Measurements from ENCODE around the gene MYH6. TPM values are rescaled to one million over a fixed set of nuclear protein-coding genes. Genes with fewer than 3 reads are reported as not detected.

The MYH6 gene
- total RNA-seq, 1 experiment from 2014 or later = 0.09 TPM

DNA sequence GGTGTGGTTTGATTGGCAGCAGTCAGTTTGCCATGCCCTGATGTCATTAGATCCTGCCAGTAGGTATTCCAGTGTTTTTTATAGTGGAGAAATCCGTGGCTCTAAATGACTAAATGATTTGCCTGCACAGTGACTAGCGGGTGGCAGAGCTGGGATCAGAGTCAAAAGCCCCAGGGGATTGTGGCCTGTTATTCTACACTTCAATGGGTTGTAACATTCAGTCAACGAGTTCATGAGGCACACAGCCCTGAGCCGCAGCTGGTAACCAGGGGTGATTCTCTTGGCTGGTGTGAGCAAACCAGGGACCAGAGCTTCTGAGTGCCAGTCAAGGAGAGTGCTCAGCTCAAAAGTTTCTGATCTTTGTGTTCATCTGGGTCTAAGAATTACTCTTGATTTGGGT lies 1.8 kb downstream of the MYH6 start:
- Mint-ChIP-seq H3K27ac (no peak overlapping the region), H3K27me3 (ENCODE audit: low read depth) (peaks cover 37% of the 10 kb centered on the region)
- POLR2A ChIA-PET = no interaction called here

DNA sequence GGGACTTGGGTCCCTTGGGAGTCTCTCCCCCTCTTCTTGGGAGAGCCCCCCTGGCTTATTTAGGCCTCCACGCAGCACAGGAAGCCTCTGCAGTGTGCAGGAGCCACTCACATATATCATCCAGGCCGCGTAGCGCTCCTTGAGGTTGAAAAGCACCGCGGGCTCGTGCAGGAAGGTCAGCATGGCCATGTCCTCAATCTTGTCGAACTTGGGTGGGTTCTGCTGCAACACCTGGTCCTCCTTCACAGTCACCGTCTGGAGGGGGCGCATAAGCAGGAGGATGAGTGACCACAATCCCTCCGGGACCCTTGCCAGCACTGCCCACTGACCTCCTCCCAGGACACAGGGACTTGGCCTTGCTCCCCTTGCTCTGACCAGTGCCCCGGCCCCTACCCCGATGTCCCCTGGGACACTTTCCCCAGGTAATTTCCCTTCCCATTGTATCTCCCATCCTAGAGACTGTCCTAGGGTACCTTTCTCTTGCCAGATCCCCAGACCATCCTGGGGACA lies 2.5 kb downstream of the MYH6 start:
- Mint-ChIP-seq H3K36me3 (no peaks in the 10 kb centered on the region), H3K27ac (no peak overlapping the region), H3K27me3 (ENCODE audit: low read depth) (peaks cover 34% of the 10 kb centered on the region), H3K9me3 (no peaks in the 10 kb centered on the region), H3K4me1 (peaks cover 2% of the 10 kb centered on the region; the same call in 1 of the 2 replicates), H3K4me3 (no peak overlapping the region)
- POLR2A ChIA-PET = no interaction called here
- ATAC-seq (no peak), DNase-seq (ENCODE audit: low spot score) (no peak)
- CTCF ChIA-PET = no interaction called here
- TF ChIP-seq, protein P1, sequence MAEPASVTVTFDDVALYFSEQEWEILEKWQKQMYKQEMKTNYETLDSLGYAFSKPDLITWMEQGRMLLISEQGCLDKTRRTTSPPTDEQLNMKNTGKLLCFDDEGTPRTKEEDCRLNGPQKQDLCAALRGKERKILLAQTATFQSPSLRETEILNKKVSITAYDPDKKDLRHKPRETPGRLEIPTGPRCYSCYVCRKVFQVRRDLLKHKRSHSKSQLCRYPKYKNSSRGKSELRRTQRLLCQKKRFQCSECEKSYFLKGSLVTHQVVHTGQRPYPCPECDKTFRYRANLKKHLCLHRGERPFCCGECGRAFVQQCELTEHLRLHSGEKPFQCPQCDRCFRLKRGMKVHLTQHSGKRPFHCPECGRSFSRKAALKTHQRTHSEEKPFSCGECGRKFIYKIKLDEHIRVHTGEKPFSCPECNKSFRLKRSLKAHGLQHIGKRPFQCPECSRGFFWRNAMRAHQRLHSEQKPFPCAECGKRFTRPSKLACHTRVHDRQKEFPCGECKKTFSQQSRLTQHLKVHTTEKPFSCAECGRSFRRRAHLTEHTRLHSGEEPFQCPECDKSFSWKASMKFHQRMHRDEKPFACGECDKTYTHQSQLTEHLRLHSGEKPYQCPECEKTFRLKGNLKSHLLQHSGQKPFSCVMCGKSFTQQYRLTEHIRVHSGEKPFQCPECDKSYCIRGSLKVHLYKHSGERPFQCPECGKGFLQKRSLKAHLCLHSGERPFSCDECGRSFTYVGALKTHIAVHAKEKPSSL (CRISPR knock-in tag; conservative IDR thresholded peaks at IDR 0.05) = no peak
- TF ChIP-seq, protein P2, sequence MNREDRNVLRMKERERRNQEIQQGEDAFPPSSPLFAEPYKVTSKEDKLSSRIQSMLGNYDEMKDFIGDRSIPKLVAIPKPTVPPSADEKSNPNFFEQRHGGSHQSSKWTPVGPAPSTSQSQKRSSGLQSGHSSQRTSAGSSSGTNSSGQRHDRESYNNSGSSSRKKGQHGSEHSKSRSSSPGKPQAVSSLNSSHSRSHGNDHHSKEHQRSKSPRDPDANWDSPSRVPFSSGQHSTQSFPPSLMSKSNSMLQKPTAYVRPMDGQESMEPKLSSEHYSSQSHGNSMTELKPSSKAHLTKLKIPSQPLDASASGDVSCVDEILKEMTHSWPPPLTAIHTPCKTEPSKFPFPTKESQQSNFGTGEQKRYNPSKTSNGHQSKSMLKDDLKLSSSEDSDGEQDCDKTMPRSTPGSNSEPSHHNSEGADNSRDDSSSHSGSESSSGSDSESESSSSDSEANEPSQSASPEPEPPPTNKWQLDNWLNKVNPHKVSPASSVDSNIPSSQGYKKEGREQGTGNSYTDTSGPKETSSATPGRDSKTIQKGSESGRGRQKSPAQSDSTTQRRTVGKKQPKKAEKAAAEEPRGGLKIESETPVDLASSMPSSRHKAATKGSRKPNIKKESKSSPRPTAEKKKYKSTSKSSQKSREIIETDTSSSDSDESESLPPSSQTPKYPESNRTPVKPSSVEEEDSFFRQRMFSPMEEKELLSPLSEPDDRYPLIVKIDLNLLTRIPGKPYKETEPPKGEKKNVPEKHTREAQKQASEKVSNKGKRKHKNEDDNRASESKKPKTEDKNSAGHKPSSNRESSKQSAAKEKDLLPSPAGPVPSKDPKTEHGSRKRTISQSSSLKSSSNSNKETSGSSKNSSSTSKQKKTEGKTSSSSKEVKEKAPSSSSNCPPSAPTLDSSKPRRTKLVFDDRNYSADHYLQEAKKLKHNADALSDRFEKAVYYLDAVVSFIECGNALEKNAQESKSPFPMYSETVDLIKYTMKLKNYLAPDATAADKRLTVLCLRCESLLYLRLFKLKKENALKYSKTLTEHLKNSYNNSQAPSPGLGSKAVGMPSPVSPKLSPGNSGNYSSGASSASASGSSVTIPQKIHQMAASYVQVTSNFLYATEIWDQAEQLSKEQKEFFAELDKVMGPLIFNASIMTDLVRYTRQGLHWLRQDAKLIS (CRISPR knock-in tag; IDR thresholded peaks at IDR 0.05; ENCODE audit: borderline replicate concordance) = no peak
- TF ChIP-seq, protein P3, sequence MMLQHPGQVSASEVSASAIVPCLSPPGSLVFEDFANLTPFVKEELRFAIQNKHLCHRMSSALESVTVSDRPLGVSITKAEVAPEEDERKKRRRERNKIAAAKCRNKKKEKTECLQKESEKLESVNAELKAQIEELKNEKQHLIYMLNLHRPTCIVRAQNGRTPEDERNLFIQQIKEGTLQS (CRISPR knock-in tag; conservative IDR thresholded peaks at IDR 0.05) = no peak
- TF ChIP-seq ZNF232 (CRISPR knock-in tag; IDR thresholded peaks at IDR 0.05) = no peak
- no peak for TF ChIP-seq TEAD4 (CRISPR knock-in tag; IDR thresholded peaks at IDR 0.05)
- TF ChIP-seq GABPB1 (CRISPR knock-in tag; IDR thresholded peaks at IDR 0.05) = no peak
- no peak for TF ChIP-seq SP1 (CRISPR knock-in tag; conservative IDR thresholded peaks at IDR 0.05)
- TF ChIP-seq, protein P4, sequence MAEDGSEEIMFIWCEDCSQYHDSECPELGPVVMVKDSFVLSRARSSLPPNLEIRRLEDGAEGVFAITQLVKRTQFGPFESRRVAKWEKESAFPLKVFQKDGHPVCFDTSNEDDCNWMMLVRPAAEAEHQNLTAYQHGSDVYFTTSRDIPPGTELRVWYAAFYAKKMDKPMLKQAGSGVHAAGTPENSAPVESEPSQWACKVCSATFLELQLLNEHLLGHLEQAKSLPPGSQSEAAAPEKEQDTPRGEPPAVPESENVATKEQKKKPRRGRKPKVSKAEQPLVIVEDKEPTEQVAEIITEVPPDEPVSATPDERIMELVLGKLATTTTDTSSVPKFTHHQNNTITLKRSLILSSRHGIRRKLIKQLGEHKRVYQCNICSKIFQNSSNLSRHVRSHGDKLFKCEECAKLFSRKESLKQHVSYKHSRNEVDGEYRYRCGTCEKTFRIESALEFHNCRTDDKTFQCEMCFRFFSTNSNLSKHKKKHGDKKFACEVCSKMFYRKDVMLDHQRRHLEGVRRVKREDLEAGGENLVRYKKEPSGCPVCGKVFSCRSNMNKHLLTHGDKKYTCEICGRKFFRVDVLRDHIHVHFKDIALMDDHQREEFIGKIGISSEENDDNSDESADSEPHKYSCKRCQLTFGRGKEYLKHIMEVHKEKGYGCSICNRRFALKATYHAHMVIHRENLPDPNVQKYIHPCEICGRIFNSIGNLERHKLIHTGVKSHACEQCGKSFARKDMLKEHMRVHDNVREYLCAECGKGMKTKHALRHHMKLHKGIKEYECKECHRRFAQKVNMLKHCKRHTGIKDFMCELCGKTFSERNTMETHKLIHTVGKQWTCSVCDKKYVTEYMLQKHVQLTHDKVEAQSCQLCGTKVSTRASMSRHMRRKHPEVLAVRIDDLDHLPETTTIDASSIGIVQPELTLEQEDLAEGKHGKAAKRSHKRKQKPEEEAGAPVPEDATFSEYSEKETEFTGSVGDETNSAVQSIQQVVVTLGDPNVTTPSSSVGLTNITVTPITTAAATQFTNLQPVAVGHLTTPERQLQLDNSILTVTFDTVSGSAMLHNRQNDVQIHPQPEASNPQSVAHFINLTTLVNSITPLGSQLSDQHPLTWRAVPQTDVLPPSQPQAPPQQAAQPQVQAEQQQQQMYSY (CRISPR knock-in tag; IDR thresholded peaks at IDR 0.05) = no peak
- TF ChIP-seq JAZF1 (CRISPR knock-in tag; IDR thresholded peaks at IDR 0.05) = no peak
- TF ChIP-seq NR1H2 (CRISPR knock-in tag; IDR thresholded peaks at IDR 0.05) = no peak
- TF ChIP-seq, protein P5, sequence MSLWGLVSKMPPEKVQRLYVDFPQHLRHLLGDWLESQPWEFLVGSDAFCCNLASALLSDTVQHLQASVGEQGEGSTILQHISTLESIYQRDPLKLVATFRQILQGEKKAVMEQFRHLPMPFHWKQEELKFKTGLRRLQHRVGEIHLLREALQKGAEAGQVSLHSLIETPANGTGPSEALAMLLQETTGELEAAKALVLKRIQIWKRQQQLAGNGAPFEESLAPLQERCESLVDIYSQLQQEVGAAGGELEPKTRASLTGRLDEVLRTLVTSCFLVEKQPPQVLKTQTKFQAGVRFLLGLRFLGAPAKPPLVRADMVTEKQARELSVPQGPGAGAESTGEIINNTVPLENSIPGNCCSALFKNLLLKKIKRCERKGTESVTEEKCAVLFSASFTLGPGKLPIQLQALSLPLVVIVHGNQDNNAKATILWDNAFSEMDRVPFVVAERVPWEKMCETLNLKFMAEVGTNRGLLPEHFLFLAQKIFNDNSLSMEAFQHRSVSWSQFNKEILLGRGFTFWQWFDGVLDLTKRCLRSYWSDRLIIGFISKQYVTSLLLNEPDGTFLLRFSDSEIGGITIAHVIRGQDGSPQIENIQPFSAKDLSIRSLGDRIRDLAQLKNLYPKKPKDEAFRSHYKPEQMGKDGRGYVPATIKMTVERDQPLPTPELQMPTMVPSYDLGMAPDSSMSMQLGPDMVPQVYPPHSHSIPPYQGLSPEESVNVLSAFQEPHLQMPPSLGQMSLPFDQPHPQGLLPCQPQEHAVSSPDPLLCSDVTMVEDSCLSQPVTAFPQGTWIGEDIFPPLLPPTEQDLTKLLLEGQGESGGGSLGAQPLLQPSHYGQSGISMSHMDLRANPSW (CRISPR knock-in tag; conservative IDR thresholded peaks at IDR 0.05; ENCODE audit: low read depth) = no peak
- TF ChIP-seq ZNF263 (CRISPR knock-in tag; IDR thresholded peaks at IDR 0.05; ENCODE audit: low read depth) = no peak
- TF ChIP-seq ATF1 (CRISPR knock-in tag; IDR thresholded peaks at IDR 0.05) = no peak

More for the DNA sequence above, 1.8 kb downstream of the MYH6 start:
- H3K4me1 Mint-ChIP-seq = peaks cover 2% of the 10 kb centered on the region; the same call in 1 of the 2 replicates
- no peak for ATAC-seq
- H3K4me3 Mint-ChIP-seq = no peak overlapping the region
- DNase-seq (ENCODE audit: low spot score) = no peak
- no peaks in the 10 kb centered on the region for H3K9me3 Mint-ChIP-seq
- TF ChIP-seq, protein P6, sequence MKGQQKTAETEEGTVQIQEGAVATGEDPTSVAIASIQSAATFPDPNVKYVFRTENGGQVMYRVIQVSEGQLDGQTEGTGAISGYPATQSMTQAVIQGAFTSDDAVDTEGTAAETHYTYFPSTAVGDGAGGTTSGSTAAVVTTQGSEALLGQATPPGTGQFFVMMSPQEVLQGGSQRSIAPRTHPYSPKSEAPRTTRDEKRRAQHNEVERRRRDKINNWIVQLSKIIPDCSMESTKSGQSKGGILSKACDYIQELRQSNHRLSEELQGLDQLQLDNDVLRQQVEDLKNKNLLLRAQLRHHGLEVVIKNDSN (CRISPR knock-in tag; IDR thresholded peaks at IDR 0.05) = no peak
- no peaks in the 10 kb centered on the region for H3K36me3 Mint-ChIP-seq
- CTCF ChIA-PET = no interaction called here
